Rectal smooth muscle tissue (tissue), 1 donor: ENCODE measurements around the gene SNTB2.
"Not testable (repeated sequence)": the region's sequence is repeated elsewhere in the genome, so short reads cannot be mapped to it uniquely, and the experiment has no call there.

Experiments used
- H3K27ac ChIP-seq: one replicate; pipeline ENCODE4 v1.7.0; 2013; ENCODE audit warnings: low read depth, low read length, inconsistent platforms
- H3K27me3 ChIP-seq: one replicate; pipeline ENCODE4 v1.7.0; 2013; ENCODE audit warnings: low read length; ENCODE audit not compliant: control insufficient read depth, insufficient read depth
- H3K36me3 ChIP-seq: one replicate; pipeline ENCODE4 v1.7.0; 2013; ENCODE audit warnings: low read length; ENCODE audit not compliant: control insufficient read depth, insufficient read depth
- H3K4me1 ChIP-seq: one replicate; pipeline ENCODE4 v1.7.0; 2013; ENCODE audit warnings: low read length; ENCODE audit not compliant: control insufficient read depth, insufficient read depth
- H3K4me3 ChIP-seq: one replicate; pipeline ENCODE4 v1.7.0; 2013; ENCODE audit warnings: low read length
- H3K9ac ChIP-seq: one replicate; pipeline ENCODE4 v1.7.0; 2013; ENCODE audit warnings: low read length

SNTB2 gene

DNA sequence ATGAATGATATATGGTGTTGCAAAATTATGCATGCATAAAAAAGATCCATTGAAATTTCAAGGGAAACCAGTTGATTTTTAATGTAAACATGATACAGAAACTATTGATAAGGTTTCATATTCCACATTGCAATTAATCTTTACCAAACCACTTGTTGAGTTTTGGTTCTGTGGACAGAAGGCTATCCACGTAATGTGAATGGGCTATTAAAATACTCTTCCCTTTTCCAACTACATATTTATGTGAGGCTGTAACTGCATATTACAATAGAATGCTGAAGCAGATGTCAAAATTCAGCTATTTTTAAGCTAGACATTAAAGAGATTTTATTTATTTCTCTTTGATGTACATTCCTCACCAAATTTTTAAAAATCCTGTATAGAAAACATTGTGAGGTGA, 90.4 kb downstream of the SNTB2 start:
- Histone ChIP-seq H3K4me1 (peaks cover 4% of the 10 kb centered on the region), H3K4me3 (no peak overlapping the region), H3K27me3 (no peaks in the 10 kb centered on the region), H3K27ac (no peak overlapping the region), H3K9ac (no peak overlapping the region), H3K36me3 (no peaks in the 10 kb centered on the region)

DNA sequence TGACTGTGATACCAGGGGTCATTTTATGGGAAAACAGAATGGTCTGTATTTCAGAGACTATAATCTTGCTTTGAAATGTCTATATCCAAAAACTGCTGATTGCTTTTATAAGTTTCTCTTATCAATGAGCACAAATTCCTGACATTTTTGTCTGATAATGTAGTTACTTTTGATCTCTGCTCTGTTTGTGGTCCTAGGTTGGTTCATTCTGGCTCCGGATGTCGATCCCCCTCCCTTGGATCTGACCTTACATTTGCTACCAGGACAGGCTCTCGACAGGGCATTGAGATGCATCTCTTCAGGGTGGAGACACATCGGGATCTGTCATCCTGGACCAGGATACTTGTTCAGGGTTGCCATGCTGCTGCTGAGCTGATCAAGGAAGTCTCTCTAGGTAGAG, 96.9 kb downstream of the SNTB2 start:
- H3K27ac ChIP-seq, result no peak overlapping the region
- H3K9ac ChIP-seq, result no peak overlapping the region
- H3K4me3 ChIP-seq, result no peak overlapping the region
- H3K4me1 ChIP-seq, result no peaks in the 10 kb centered on the region
- no peaks in the 10 kb centered on the region for H3K27me3 ChIP-seq
- peaks cover 5% of the 10 kb centered on the region for H3K36me3 ChIP-seq

DNA sequence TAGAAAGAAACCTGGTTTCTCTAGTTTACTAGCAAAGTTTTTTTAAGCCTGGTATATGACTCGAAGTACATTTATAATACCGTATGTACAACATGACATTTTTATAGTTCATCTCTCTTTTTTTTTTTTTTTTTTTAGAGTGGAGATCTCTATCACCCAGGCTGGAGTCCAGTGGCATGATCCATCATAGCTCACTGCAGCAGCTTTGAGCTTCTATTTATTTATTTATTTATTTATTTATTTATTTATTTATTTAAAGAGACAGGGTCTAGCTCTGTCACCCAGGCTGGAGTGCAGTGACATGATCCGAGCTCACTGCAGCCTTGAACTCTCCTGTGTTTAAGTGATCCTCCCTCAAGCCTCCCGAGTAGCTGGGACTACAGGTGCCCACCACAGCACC, 98.3 kb downstream of the SNTB2 start:
- H3K4me3 ChIP-seq, result no peak overlapping the region

DNA sequence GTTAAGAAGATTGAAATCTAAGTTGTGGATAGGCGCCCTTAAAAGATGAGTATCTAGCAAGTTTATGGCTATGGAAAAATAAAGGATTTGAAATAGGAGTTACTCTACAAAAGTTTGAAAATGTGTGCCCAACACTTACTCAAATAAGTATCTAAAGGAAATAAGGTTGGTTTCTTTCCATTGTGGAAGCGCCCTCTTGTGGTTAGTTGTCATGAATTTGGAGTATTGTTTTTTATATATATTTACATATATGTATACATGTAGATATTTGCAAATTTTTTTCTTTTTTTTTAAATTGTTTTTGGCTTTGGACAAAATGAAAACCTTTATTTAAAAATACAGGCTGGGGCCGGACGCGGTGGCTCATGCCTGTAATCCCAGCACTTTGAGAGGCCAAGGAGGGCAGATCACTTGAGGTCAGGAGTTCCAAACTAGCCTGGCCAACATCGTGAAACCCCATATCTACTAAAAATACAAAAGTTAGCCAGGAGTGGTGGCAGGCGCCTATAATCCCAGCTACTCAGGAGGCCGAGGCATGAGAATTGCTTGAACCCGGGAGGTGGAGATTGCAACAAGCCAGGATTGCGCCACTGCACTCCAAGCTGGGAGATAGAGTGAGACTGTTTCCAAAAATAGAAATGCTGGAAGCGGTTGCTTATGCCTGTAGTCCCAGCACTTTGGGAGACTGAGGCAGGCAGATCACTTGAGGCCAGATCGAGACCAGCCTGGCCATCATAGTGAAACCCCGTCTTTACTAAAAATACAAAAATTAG, 100.2 kb downstream of the SNTB2 start:
- peaks cover 5% of the 10 kb centered on the region for H3K36me3 ChIP-seq
- H3K27ac ChIP-seq, result no peak overlapping the region

More for the DNA sequence above, 98.3 kb downstream of the SNTB2 start:
- H3K4me1 ChIP-seq, result no peaks in the 10 kb centered on the region
- no peak overlapping the region for H3K27ac ChIP-seq
- H3K9ac ChIP-seq, result no peak overlapping the region
- H3K36me3 ChIP-seq, result peaks cover 5% of the 10 kb centered on the region
- H3K27me3 ChIP-seq, result no peaks in the 10 kb centered on the region

DNA sequence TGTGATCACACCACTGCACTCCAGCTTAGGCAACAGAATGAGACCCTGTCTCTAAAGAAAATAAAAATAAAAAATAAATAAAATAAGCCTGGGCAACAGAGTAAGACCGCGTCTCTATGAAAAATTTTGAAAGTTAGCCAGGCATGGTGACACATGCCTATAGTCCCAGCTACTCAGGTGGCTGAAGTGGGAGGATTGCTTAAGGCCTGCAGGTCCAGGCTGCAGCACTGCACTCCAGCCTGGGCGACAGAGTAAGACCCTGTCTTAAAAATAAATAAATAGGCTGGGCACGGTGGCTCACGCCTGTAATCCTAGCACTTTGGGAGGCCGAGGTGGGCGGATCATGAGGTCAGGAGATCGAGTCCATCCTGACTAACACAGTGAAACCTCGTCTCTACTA, 104.7 kb downstream of the SNTB2 start:
- not testable (repeated sequence) for H3K4me3 ChIP-seq, H3K9ac ChIP-seq, H3K36me3 ChIP-seq, H3K27me3 ChIP-seq, H3K27ac ChIP-seq, H3K4me1 ChIP-seq

More for the DNA sequence above, 100.2 kb downstream of the SNTB2 start:
- Histone ChIP-seq H3K4me1 (no peaks in the 10 kb centered on the region), H3K27me3 (no peaks in the 10 kb centered on the region), H3K4me3 (no peak overlapping the region), H3K9ac (no peak overlapping the region)

DNA sequence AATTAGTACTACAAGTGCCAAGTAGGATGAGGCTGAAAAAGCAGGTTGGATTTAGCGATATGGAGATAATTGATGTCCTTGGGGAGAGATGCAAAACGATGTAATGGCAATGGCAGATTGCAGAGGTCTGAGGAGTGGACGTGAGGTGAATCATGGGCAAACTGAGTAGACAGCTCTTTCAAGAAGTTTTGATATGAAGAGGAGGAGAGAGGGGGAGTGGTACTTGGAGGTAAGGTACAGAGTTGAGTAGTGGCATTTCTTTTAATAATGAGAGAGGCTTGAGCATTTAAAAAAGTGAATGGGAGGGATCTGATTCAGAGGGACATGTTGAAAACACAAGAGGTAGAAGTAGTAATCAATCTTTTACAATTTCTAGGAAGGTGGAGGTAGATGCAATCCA, 106.4 kb downstream of the SNTB2 start:
- H3K4me1 ChIP-seq, result no peaks in the 10 kb centered on the region
- H3K4me3 ChIP-seq, result no peak overlapping the region
- no peaks in the 10 kb centered on the region for H3K36me3 ChIP-seq
- no peak overlapping the region for H3K9ac ChIP-seq
- H3K27ac ChIP-seq, result no peak overlapping the region
- H3K27me3 ChIP-seq, result no peaks in the 10 kb centered on the region

DNA sequence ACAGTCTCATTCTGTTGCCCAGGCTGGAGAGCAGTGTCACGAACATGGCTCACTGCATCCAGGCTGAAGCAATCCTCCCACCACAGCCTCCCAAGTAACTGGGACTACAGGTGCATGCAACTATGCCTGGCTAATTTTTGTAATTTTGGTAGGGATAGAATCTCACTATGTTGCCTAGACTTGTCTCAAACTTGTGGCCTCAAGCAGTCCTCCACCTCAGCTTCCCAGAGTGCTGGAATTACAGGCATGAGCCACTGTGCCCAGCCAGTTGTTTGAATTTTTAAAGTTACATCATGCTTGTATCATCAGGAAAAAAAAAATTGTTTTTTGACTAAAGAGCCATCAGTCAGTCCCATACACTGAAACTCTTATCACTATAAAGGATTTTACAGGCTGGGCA, 107.1 kb downstream of the SNTB2 start:
- Histone ChIP-seq H3K27me3 (no peaks in the 10 kb centered on the region), H3K27ac (no peak overlapping the region), H3K36me3 (no peaks in the 10 kb centered on the region), H3K4me3 (no peak overlapping the region), H3K4me1 (no peaks in the 10 kb centered on the region), H3K9ac (no peak overlapping the region)

DNA sequence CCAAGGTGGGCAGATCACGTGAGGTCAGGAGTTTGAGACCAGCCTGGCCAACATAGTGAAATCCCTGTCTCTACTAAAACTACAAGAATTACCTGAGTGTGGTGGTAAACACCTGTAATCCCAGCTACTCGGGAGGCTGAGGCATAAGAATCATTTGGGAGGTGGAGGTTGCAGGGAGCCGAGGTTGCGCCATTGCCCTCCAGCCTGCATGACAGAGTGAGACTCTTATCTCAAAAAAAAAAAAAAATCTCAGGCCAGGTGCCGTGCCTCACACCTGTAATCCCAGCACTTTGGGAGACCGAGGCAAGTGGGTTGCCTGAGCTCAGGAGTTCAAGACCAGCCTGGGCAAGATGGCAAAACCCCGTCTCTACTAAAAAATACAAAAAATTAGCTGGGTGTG, 109.8 kb downstream of the SNTB2 start:
- H3K36me3 ChIP-seq, H3K4me1 ChIP-seq, H3K27me3 ChIP-seq, H3K4me3 ChIP-seq, H3K9ac ChIP-seq, H3K27ac ChIP-seq: not testable (repeated sequence)

DNA sequence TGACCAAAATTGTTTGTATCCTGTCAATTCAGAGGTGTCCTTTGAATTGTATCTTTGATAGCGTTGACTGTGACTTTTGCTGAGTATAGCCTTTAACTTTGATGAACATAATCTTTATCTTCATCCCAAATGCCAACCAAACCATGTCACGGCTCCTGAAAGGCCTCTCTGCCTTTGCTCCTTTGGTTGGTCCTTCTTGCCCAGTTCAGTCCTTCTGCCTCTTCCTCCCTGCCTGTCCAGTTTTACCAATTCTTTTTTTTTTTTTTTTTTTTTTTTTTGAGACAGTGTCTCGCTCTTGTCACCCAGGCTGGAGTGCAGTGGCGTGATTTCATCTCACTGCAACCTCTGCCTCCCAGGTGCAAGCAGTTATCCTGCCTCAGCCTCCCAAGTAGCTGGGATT, 111.3 kb downstream of the SNTB2 start:
- no peak overlapping the region for H3K4me3 ChIP-seq
- peaks cover 6% of the 10 kb centered on the region for H3K36me3 ChIP-seq
- H3K4me1 ChIP-seq, result no peaks in the 10 kb centered on the region
- H3K27ac ChIP-seq, result no peak overlapping the region
- H3K27me3 ChIP-seq, result no peaks in the 10 kb centered on the region
- H3K9ac ChIP-seq, result no peak overlapping the region

DNA sequence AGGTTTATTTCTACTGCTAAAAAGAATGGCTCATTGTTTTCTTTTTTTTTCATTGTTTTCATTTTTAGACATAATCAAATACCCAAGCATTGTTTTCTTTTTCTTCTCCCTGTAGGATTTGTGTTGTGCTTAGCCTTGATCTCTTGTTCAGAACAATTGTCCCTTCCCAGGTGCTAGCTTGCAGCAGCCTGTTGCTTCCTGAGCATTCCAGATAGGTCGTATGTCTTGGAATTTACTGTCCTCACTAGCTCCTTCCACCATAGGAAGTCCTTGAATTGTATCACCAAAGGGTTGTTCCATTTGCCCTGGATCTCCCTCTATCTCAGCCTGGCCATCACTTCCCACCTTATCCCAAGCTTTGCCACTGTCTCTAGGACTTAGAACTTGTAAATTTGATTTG, 114.2 kb downstream of the SNTB2 start:
- Histone ChIP-seq H3K4me1 (no peaks in the 10 kb centered on the region), H3K27ac (no peak overlapping the region), H3K4me3 (no peak overlapping the region), H3K27me3 (no peaks in the 10 kb centered on the region), H3K9ac (no peak overlapping the region), H3K36me3 (peaks cover 6% of the 10 kb centered on the region)

DNA sequence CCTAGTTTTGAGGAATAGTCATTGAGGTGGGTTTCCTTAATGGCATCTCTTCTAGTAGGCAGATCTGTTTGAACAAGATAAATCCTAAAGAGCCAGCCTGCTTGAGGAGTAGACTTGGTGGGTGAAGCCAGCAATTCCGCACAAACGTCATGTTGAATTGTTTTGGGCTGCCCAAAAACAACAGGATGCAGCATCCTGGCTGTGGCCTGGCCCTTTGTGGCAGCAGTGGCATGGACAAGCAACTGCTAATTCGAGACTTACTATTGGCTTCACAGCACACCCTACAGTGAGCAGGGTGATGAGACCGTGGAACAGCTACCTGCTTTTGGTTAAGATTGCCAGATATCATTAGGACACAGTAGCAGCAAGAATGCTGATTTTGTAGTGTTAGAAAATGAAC, 114.9 kb downstream of the SNTB2 start:
- Histone ChIP-seq H3K4me3 (no peak overlapping the region), H3K27me3 (no peaks in the 10 kb centered on the region), H3K27ac (no peak overlapping the region), H3K4me1 (no peaks in the 10 kb centered on the region), H3K9ac (no peak overlapping the region), H3K36me3 (peaks cover 6% of the 10 kb centered on the region)

DNA sequence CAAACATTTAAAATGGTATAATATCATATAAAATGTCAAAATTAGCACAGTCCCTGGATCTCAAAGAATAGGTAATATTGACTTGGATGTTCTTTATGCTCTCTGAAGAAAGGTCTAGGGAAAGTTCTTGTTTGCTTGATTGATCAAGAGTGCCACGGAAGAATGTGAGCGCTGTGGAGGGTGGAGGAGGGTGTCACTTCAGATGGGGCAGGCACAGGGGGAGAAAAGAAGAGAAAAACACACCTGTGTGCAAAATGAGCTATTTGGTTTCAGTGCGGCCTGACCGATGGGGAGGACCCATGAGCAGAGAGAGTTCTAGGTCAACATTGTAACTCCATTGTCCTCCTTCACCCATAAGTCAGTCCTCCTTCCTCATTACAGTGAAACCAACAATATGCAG, 115.3 kb downstream of the SNTB2 start:
- Histone ChIP-seq H3K9ac (no peak overlapping the region), H3K36me3 (peaks cover 6% of the 10 kb centered on the region), H3K27ac (no peak overlapping the region), H3K4me1 (no peaks in the 10 kb centered on the region), H3K4me3 (no peak overlapping the region), H3K27me3 (no peaks in the 10 kb centered on the region)

DNA sequence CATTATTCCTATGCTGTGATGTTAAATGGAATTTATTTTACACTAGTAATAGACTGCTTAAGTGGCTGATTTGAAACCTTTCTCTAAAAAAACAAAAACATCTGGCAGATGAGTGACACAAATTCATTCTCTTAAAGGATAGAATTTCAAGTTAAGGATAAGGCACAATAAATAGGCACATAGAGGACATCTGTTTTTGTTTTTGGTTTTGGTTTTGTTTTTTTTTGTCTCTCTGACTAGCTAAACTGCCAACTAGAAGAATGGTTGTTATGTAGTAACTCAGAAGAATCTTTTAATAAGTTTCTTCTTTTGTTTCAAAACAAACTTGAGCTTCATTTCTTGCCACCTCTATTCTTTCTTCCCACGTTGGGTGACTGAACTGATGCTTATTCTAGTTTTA, 119.1 kb downstream of the SNTB2 start:
- Histone ChIP-seq H3K36me3 (no peaks in the 10 kb centered on the region), H3K27me3 (no peaks in the 10 kb centered on the region), H3K4me3 (no peak overlapping the region), H3K27ac (no peak overlapping the region), H3K9ac (no peak overlapping the region), H3K4me1 (peaks cover 5% of the 10 kb centered on the region)
